Activated CD8-positive, alpha-beta memory T cell treated with anti-CD3 and anti-CD28 coated beads, Interleukin-2, amount 50 U/mL, for 1 hour (primary cell): ENCODE measurements around the gene MAP3K7CL.
"Not testable (repeated sequence)": the region's sequence is repeated elsewhere in the genome, so short reads cannot be mapped to it uniquely, and the experiment has no call there.

Experiments
- DNase-seq: peaks from one replicate; pipeline ENCODE4 v3.0.0-alpha.2; 2020; ENCODE audit errors: extremely low read depth

MAP3K7CL gene

DNA sequence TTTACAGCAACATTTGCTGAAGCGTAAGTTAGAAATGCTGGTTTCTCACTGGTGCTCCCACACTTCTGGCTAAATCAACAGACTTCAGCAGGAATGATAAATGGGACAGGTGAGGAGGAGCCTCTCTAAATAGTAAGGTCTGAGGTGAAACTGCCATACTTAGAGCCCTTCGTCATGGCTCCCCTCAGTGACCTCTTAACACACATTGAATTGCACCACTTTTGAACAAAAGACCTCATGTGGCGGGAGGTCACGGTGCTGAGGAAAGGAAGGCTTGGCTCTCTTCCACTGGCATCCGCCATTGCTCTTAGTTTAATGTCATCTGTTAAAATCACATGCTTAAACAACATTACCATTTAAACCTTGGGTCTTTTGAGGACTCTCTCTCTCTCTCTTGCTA, 3.4 kb downstream of the MAP3K7CL start:
- no peak for DNase-seq

DNA sequence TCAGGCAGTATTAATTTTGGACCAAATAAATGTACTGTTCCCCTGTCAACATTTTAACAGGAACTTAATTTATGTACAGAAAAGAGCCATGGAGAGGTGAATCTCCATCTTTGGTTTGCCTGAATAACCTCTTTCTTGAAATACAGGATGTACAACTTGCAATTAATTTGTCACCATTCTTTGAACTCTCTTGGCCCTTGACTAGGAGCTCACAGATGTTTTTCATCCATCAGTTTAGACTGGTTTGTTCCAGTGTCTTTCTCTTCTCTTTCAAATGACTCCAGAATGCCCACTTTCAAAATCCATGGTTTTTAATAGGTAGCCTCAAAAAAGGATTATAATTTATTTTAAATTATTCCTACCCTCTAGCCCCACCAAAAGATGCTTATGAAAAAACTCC, 5.0 kb downstream of the MAP3K7CL start:
- DNase-seq = no peak

DNA sequence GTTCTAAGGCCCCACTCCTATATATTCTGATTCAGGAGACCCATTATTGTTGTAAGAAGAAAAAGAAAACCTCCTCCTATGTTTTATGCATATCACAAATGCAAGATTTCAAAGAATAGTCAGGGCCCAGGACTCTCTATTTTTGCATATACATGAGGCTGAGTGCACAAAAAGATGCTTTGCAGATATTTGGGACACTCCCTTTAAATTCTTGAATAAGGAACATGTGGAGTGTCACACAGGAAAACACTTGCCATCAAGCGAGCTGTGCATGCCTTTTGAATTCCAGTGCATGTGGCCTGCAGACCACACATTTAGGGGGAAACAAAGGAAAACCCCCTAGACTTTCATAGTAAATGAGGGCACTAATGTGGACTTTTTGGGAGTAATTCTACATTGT, 5.6 kb downstream of the MAP3K7CL start:
- DNase-seq = no peak

DNA sequence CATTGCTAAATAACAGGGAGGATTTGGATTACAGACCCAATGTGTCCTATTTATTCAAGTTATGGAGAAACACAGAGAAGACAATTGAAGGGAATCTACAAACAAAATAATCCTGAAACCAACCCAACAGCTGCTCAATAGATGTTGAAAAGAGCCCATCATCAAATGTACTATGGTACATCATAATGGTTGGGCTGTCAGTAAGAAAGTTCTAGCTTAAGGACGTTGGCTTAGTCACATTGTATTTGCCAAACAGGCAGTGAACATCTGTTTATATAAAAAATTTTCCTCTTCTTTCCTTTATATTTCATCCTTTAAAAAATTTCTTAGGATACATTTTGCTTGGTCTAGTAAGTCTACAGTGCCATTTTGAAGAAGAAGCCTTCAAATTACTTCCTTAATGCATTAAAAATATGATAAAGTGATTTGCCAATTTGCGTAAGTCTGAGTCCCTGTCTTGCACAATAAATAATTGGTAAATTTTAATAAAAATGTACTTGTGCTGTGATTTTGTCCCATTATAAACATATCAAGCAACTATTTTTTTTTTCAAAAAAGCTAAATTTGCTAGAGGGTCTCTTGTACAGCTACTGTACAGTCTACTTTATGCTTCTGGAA, 14.4 kb downstream of the MAP3K7CL start:
- DNase-seq = no peak

DNA sequence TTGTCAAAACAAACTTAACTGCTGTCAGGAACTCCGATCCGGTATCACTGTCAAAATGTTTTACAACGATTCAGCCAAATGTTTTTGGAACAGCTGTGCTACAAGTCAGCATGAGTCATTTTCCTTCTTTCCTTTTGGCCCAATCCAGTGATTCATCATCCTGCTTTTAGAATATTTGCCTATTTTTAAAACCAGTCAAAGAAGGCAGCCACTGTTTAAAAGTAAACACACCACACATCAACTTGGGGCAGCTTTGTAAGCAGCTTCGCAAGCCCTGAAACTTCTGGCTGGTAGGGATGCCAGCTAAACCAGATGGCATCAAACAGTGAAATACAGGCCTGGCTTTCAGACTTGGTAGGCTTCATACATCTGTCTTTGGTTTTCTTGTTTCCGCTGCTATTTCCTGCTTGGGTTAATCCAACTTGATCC, 14.9 kb downstream of the MAP3K7CL start:
- DNase-seq = no peak

DNA sequence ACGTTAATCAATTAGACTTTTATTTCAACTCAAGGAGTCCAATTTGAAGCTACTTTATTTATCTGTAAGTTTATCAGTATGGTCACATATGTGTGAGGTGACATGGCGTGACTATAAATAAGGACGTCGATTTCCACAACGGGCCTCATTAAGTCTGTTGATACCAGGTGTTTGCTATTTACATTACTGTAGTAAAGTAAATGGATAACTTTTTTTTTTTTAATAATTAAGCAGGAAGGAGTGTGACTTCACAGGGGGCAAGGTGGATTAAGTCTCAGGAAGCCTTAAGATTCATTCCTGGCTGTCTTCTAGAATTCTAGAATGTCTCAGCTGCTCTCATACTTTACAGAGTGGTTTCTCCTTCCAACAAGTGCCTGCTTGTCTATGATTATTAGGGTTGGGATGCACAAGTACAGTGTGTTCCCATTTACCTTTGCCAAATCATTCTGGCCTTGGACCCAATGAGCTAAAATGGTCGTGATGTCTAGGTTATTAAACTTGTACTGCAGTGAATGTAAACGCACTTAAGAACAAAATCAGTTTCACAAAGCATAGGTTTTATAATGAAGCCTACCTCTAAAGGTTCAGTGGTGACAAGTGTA, 15.5 kb downstream of the MAP3K7CL start:
- DNase-seq = no peak

DNA sequence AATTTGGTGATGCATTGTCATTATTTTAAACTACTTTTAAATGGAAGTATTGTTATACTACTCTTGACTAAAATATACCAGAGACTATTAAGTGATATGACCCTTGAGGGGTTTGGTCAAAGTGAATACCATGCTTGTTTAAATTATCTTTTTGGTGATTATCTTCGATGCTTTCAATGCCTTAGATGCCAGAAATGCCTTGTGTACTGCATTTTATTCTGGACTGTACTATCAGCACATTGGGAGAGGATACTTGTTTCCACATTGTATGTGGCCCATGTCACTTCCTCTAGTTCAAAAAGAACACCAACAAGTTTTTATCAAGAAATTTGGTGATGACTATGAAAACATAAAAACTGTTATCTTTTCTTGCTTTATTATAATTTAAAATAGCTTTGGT, 16.3 kb downstream of the MAP3K7CL start:
- no peak for DNase-seq

DNA sequence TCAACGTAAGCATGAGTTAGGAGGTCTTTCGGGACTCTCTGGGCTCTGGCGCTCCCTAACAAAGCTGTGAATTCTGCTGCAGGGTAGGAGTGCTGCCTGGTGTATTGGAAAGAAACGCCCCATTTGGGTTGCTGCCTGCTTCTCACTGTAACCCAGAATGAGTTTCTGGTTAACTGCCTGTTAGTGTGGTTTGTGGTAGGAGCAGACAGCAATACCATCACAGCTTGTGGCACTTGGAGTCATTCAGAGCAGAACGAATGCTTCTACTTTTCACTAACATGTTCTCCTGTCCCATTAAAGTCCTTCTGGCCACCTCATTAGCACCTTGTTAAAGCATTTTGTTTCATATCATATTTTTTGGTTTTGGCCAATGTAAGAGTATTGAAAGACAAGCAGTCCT, 18.1 kb downstream of the MAP3K7CL start:
- no peak for DNase-seq

DNA sequence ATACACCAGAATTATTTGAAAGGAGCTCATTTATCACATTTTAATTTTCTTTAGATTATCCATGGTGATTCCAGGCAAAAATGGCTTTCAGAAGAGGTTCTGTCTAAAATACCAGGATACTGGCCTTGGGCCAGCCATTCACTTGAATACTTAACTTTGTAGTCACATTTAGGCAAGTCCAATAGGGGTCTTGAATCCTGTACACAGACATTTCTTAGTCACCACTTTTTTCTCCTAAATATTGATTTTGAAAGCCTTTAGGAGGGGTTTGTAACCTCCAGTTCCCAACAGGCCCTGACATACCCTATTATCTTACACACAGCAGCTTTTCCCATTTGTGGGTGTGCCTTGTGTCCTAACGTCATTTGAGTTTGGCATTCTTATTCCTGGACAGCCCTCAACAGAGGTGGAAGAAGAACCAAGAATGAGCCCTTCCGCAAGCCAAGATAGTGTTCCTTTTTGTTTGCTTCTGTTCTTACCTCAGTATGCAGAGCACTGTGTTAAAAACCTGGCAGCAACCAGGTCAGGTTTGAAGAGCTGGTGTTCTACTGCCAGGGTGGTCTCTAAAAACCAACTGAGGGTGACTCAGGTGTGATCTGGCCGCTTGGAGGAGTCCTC, 19.5 kb downstream of the MAP3K7CL start:
- DNase-seq = no peak

DNA sequence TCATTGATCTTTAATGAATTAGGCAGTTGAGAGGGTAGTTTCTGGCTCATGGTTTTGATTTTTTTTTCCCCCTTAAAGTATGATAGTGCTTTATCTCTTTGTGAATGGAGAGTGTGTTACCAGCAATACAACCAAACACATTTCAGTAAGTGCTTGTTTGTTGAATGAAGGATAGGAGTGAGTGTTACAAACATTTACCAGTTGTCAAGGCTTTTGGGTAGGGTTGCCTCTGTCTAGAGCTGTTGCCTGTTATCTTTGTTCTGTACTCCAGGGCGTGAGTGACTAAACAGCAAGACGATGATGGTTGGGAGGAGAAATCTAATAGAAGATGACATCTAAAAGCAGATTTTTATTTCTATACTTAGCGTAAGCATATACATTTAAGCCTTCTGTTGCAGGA, 21.5 kb downstream of the MAP3K7CL start:
- no peak for DNase-seq

DNA sequence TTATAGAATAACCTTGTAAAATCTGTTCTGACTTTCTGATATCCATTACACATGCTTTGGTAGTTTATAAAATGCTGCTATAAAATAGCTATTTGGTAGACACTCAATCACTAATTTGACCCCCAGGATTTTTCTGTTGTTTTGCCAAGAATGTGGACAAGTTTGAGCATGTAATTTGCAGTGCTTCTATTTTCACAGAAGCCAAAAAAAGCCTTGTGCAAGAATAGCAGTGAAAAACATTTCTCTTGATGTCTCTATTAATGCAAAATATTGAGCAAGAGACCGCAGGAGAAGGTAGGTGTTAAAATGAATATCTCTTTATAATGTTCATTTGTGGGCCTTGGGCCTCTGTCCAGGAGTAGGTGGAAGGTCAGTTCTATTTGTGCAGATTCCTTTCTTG, 22.5 kb downstream of the MAP3K7CL start:
- no peak for DNase-seq

DNA sequence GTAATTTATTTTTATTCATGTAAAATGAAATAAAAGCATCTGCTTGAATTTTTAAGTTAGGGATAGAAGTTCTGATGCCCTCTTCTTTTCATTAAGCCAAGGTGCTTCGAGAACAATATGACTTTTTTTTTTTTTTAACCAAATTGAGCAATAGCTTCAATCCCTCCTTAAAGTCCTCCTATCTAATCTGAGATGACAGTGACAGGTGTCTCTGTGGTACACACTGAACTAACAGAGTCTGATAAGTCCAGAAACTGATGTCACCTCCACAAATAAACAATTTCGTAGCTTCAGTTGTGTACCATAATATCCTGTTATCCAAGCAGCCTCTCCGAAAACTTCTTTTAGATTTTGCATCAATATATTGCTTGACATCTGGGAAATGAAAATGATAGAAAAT, 23.8 kb downstream of the MAP3K7CL start:
- DNase-seq = no peak

DNA sequence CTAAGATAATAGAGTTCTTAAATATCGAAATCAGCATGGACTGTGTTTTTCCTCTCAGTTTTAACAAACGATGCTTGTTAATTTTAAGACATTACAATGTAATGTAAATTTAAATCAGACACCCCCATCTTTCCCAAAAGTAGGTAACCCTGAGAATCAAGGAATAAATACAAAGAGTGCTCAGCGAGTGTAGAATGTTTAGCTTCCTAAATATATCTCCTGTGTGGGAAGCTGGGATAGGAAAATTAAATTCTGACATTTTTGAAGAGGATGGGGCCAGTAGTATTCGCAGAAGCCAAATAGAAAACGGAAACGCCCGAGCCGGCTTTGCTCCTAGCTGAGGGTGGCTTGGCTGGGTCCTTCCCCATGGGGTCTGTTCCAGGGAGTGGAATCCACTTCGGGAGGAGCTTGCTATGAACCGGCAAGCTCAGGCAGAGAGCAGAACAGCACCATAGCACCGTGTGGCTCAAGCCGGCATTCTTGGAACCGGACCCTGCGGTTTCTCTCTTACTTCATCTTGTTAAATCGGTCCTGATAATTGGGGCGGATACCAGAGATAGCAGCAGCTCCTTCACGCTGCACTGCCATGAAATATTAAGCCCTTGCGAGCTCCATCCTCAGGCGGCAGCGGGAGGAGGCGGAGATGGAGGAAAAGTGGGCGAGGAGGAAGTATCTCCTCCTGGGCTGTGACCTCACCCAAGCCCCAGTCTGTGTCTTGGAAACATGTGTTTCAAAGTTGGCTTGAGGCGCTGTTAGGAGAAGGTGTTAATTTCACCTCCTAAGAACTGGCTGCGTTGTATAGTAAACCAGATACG, 24.9 kb downstream of the MAP3K7CL start:
- DNase-seq = no peak

DNA sequence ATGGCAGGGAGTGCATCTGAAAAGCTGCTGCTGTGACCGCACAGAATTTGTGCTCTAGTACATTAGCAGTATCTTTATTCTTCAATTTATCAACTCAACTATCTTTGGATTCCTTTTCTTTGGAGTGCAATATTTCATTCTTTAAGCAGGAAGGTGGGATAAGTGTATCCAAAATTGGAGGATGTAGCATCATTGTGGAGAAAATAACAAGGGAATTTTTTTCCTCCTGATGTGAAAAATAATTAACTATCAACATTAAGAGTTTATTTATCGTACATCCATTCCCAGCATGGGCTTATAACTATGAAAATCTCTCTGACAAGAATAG, 25.5 kb downstream of the MAP3K7CL start:
- no peak for DNase-seq

DNA sequence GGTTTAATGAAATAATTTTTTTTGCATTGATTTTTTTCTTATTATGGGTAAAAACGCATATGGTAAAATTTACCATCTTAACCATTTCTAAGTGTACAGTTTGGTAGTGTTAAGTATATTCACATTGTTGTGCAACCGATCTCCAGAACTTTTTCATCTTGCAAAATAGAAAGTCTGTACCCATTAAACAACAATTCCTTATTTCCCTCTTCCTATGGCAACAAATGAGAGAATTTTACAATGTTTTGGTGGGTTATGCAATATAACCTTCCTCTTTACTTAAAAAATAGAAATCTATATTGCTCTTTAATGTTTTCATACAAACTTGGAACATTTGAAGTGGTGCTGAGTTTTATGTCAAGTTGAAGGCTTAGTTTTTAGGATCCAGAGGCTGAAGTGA, 26.6 kb downstream of the MAP3K7CL start:
- no peak for DNase-seq

DNA sequence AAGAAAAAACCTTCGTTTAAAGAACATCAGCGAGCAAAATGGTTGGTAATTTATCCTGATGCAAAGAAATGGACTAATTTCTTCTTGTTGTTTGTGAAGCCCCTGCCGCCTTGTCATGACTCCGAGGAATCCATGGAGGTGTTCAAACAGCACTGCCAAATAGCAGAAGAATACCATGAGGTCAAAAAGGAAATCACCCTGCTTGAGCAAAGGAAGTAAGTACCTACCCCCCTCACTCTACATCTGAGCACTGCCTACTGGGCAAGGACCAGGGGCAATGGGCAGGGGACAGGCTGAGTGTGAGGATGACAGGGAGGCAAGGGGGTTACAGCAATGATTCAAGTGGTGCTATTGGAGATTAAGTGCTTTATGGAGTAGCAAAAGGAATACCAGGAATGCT, 29.4 kb downstream of the MAP3K7CL start:
- no peak for DNase-seq

DNA sequence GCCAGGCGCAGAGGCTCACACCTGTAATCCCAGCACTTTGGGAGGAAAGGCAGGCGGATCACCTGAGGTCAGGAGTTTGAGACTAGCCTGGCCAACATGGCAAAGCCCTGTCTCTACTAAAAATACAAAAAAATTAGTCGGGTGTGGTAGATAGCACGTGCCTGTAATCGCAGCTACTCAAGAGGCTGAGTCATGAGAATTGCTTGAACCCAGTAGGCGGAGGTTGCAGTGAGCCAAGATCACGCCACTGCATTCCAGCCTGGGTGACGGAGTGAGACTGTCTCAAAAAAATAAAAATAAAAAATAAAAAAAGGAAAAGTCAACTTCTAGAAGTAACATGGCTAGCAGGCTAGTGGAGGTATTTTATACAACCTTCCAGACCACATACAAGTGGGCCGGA, 32.4 kb downstream of the MAP3K7CL start:
- not testable (repeated sequence) for DNase-seq

DNA sequence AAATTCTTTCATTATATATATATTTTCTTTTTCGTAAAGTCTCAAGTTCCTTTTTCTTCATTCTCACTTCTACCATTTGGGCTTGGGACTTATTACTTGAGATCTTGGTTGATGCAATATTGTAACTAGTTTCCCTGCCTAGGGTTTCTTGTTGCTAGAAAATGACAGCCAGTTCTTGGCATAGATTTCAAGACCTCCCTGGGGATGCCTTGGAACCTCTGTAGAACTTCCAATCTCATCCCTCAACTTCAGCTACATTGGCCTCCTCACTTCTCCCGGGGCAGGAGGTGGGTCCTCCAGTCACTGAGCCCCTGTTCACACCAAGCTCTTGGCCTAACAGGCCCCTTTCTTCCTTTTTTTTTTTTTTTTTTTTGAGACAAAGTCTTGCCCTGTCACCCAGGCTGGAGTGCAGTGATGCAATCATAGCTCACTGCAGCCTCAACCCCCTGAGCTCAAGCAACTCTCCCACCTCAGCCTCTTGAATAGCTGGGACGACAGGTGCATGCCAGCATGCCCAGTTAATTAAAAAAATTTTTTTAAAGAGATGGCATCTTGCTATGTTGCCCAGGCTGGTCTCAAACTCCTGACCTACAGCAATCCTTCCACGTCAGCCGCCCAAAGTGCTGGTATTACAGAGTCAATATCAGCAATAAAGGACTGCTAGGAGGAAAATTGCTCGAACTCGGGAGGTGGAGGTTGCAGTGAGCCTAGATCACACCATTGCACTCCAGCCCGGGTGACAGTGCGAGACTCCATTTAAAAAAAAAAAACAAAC, 33.1 kb downstream of the MAP3K7CL start:
- DNase-seq = no peak

DNA sequence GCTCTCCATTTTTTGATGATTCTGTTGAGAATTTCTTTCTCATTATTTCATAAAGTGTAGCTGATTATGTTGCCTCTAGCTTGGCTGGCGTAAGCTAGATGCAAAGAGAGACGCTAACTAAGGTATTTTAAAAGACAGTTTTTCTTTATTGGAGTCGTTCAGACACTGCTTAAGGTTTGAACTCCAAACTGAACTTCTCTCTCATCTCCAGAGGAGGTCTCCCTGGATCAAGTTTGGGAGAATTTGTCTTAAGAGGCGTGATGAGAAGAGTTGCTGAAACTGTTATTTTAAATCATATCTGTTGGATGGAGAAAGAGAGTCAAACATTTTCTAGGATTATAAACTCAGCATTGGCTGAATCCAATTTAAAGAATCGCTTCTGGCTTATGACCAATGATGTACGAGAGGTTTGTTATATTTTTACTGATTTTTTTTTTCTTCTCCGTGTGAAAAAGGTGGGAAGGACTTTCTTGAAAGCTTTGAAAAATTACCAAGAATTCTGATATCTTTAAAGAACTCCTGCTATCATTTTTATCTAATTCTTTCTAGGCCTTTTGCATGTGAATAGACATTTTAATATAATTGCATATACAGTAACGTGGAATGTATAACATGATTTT, 34.0 kb downstream of the MAP3K7CL start:
- no peak for DNase-seq

DNA sequence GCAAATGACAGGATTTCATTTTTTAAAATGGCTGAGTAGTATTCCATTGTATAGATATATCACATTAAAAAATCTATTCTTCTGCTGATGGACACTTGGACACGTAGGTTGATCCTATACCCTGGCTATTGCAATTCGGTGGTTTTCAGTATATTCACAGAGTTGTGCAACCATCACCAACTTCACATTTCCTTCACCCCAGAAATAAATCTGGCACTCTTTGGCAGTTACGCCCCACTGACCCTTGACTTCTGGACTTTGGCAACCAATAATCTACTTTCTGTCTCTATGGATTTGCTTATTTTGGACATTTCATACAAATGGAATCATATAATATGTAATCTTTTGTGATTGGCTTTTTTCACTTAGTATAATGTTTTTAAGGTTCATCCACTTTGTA, 35.9 kb downstream of the MAP3K7CL start:
- DNase-seq = no peak

DNA sequence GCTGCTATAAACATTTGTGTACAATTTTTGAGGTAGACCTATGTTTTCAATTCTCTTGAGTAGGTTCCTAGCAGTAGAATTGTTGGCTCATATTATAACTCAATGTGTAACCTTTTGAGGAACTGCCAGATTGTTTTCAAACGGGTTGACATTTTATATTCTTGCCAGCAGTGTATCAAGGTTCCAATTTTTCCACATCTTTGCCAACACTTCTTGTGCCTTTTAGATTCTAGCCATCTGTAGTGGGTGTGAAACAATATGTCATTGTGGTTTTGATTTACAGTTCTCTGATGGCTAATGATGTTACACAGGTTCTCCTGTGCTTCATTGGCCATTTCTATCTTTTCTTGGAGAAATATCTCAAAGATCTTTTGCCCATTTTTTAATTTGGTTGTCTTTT, 36.4 kb downstream of the MAP3K7CL start:
- DNase-seq = no peak

DNA sequence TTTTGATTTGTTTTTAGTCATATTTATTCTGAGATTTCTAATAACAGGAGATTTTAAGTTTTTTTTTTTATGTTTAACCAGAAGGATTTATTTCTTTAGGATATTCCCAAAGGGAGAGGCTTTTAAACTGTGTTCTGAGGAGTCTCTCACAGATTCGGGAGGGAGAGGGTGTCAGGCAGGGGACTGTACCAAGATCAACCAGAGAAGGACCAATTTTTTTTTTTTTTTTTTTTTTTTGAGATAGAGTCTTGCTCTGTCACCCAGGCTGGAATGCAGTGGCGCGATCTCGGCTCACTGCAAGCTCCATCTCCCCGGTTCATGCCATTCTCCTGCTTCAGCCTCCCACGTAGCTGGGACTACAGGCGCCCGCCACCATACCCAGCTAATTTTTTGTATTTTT, 37.0 kb downstream of the MAP3K7CL start:
- not testable (repeated sequence) for DNase-seq
